Osteocyte (in vitro differentiated cells): Measurements from ENCODE around the gene SIM2. TPM values are rescaled to one million over a fixed set of nuclear protein-coding genes. Genes with fewer than 3 reads are reported as not detected.

Experiments
- DNase-seq: peaks from one replicate; pipeline ENCODE4 v3.0.0; 2021; ENCODE audit warnings: mixed read lengths; ENCODE audit not compliant: unreplicated experiment; ENCODE audit errors: extremely low spot score
- H3K27ac Mint-ChIP-seq: one replicate; pipeline ENCODE4 v1.8.0; 2021; ENCODE audit warnings: mild to moderate bottlenecking, mixed read lengths; ENCODE audit not compliant: unreplicated experiment
- H3K27me3 Mint-ChIP-seq: one replicate; pipeline ENCODE4 v1.8.0; 2021; ENCODE audit warnings: mixed read lengths; ENCODE audit not compliant: unreplicated experiment
- H3K36me3 Mint-ChIP-seq: one replicate; pipeline ENCODE4 v1.8.0; 2021; ENCODE audit warnings: mixed read lengths; ENCODE audit not compliant: unreplicated experiment
- H3K4me1 Mint-ChIP-seq: one replicate; pipeline ENCODE4 v1.8.0; 2021; ENCODE audit warnings: mixed read lengths; ENCODE audit not compliant: unreplicated experiment
- H3K4me3 Mint-ChIP-seq: one replicate; pipeline ENCODE4 v1.8.0; 2021; ENCODE audit warnings: mild to moderate bottlenecking, moderate library complexity, mixed read lengths; ENCODE audit not compliant: unreplicated experiment
- H3K9me3 Mint-ChIP-seq: one replicate; pipeline ENCODE4 v1.8.0; 2021; ENCODE audit warnings: mixed read lengths; ENCODE audit not compliant: unreplicated experiment
- CTCF ChIP-seq: fragments of 200-600 bp; sonication (generic); IDR thresholded peaks from 2 replicates; pipeline ENCODE4 v1.5.0; 2021; ENCODE audit warnings: antibody characterized with exemption, mild to moderate bottlenecking, moderate library complexity
- total RNA-seq: library from RNA; stranded (reverse); gene quantifications from 2 replicates; pipeline ENCODE4 v1.2.1, GENCODE V29; 2021

Gene SIM2
- total RNA-seq, 1 donor from 2014 or later = 1.5 TPM

DNA sequence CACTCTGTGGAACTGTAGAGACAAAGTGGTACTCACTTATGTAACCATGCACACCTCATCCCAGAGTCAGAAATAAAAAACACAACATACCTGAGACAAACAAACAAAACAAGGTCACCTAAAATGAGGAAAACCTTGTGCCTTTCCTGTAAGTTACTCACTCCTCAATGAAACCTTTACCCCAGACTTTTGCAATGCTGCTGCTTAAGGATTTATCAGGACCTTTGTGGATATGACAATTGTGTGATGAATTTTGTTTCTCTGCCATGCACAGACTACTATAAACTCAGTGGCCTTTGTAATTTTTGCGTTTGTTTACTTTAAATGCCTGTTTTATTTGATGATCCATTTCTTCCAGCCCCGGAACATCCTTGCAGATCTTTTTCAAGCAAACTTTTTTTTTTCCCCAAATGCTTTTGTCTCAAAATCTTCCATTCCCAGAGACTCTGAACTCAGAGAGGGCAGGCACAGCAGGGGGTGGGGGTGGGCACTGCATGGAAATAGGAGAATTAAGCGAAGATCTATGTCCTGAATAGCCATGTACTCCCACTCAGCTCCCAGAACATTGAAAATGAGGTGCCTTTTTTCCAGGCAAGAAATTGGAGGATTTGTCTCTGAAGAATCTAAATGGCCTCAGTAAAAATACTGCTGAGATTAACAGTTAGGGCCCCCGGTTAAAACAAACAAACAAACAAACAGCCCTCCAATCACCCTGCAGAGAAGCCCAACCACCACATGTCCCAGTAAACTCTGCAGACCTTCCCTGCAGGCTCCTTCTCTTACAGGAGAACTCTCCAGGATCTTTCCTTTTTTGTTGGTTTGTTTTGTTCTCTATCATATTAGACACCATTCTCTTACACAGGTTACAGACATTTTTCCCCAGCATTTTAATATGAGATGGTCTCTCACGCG, 22.6 kb upstream of the SIM2 start:
- no peak for DNase-seq
- H3K27ac Mint-ChIP-seq = no peak overlapping the region
- H3K9me3 Mint-ChIP-seq = peaks cover 19% of the 10 kb centered on the region
- no peak overlapping the region for H3K4me3 Mint-ChIP-seq
- H3K27me3 Mint-ChIP-seq = peaks cover 59% of the 10 kb centered on the region
- TF ChIP-seq CTCF = no peak
- H3K4me1 Mint-ChIP-seq = no peaks in the 10 kb centered on the region
- H3K36me3 Mint-ChIP-seq = peaks cover 2% of the 10 kb centered on the region

- peaks cover 65% of the 10 kb centered on the region for H3K27me3 Mint-ChIP-seq
Observed at GRCh38 chr21:36677443-36677842, 21.5 kb upstream of the SIM2 start.

GRCh38 chr21:36678538-36678937, 20.4 kb upstream of the SIM2 start:
- H3K27ac Mint-ChIP-seq = no peak overlapping the region
- H3K4me3 Mint-ChIP-seq = no peak overlapping the region
- H3K36me3 Mint-ChIP-seq = peaks cover 2% of the 10 kb centered on the region
- peaks cover 72% of the 10 kb centered on the region for H3K27me3 Mint-ChIP-seq
- no peak for DNase-seq
- no peaks in the 10 kb centered on the region for H3K4me1 Mint-ChIP-seq
- no peak for TF ChIP-seq CTCF
- H3K9me3 Mint-ChIP-seq = peaks cover 24% of the 10 kb centered on the region

More at GRCh38 chr21:36677443-36677842, 21.5 kb upstream of the SIM2 start:
- TF ChIP-seq CTCF = no peak
- H3K9me3 Mint-ChIP-seq = peaks cover 24% of the 10 kb centered on the region
- H3K4me1 Mint-ChIP-seq = no peaks in the 10 kb centered on the region
- no peak for DNase-seq
- no peak overlapping the region for H3K4me3 Mint-ChIP-seq
- H3K27ac Mint-ChIP-seq = no peak overlapping the region
- H3K36me3 Mint-ChIP-seq = peaks cover 2% of the 10 kb centered on the region

- H3K36me3 Mint-ChIP-seq = peaks cover 2% of the 10 kb centered on the region
- TF ChIP-seq CTCF = no peak
- H3K27me3 Mint-ChIP-seq = peaks cover 84% of the 10 kb centered on the region
- DNase-seq = no peak
- no peaks in the 10 kb centered on the region for H3K4me1 Mint-ChIP-seq
- no peak overlapping the region for H3K4me3 Mint-ChIP-seq
- no peak overlapping the region for H3K27ac Mint-ChIP-seq
- H3K9me3 Mint-ChIP-seq = peaks cover 24% of the 10 kb centered on the region
Observed at GRCh38 chr21:36681117-36681631, 17.7 kb upstream of the SIM2 start.

DNA sequence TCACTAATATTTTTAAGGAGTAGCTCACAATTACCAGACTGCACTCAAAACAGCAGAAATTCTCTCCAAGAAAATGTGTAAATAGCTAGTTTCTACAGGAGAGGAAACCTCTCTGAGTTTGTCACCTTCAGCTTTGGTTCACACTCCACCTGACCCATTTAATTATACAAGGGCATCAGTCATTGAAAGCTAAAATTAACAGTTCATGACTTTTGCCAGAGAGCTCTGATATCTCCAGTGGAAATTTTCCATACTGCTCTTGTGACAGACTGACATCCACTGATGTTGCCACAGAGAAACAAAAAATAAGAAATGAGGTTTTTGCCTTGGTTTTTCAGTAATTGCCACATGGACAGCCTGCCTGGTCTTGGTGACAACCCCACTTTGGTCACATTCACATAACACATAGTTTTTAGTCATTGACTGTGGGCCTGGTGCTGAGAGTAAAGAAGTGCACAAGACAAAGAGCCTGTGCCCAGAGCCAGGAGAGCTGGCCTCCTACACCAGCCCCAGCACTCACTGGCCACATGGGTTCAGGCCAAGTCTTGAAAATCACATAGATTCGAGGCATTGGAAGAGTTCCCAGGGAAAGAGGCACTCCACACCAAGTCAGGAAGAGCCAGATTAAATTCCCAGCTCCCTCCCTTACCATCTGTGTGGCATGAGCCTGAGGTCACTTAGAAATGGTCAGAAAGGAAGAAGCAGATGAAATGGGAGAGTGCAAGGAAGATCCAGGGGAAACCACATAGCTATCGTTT, 13.8 kb upstream of the SIM2 start:
- Mint-ChIP-seq H3K27ac (no peak overlapping the region), H3K27me3 (peaks cover 87% of the 10 kb centered on the region), H3K9me3 (peaks cover 21% of the 10 kb centered on the region), H3K4me3 (no peak overlapping the region), H3K4me1 (no peaks in the 10 kb centered on the region), H3K36me3 (peaks cover 2% of the 10 kb centered on the region)
- no peak for DNase-seq
- TF ChIP-seq CTCF = no peak
